CD14-positive monocyte (primary cell): ENCODE measurements around the gene ZBTB44. TPM values are rescaled to one million over a fixed set of nuclear protein-coding genes. Genes with fewer than 3 reads are reported as not detected.

Experiments
- DNase-seq, 3 donors: peaks; one replicate each; pipeline ENCODE4 v3.0.0-alpha.2; 2011 to 2022
- H2AFZ ChIP-seq: 2 replicates; pipeline ENCODE4 v1.6.0; 2012; ENCODE audit warnings: mild to moderate bottlenecking, low read depth, low read length, inconsistent platforms; ENCODE audit not compliant: insufficient read depth, poor library complexity, severe bottlenecking
- H3K27ac ChIP-seq, 2 donors: 1 replicate in 1 of 2; 2 replicates in 1 of 2; pipeline ENCODE4 v1.5.1; 2012 to 2013; ENCODE audit warnings: low read length in 2 of 2, control low read depth in 1 of 2, inconsistent platforms in 1 of 2, low read depth in 1 of 2, mild to moderate bottlenecking in 1 of 2
- H3K27me3 ChIP-seq, 2 donors: one replicate each; pipeline versions ENCODE4 v1.6.0 to v1.6.1; 2011 to 2013; ENCODE audit warnings: low read length in 2 of 2; ENCODE audit not compliant: control insufficient read depth in 2 of 2, insufficient read depth in 2 of 2
- H3K36me3 ChIP-seq, 2 donors: replicated peaks in 1 of 2; 1 replicate in 1 of 2; 2 replicates in 1 of 2; pipeline versions ENCODE4 v1.5.1 to v1.6.1; 2012 to 2013; ENCODE audit warnings: low read length in 2 of 2, control low read depth in 1 of 2, inconsistent platforms in 1 of 2, mild to moderate bottlenecking in 1 of 2; ENCODE audit not compliant: insufficient read depth in 2 of 2, control insufficient read depth in 1 of 2
- H3K4me1 ChIP-seq, 2 donors: 1 replicate in 1 of 2; 2 replicates in 1 of 2; pipeline versions ENCODE4 v1.5.1 to v1.6.1; 2012 to 2013; ENCODE audit warnings: low read length in 2 of 2, control low read depth in 1 of 2, inconsistent platforms in 1 of 2, mild to moderate bottlenecking in 1 of 2, moderate library complexity in 1 of 2; ENCODE audit not compliant: insufficient read depth in 2 of 2, control insufficient read depth in 1 of 2
- H3K4me2 ChIP-seq: replicated peaks from 2 replicates; pipeline ENCODE3; 2012; ENCODE audit warnings: low read length, moderate library complexity, mild to moderate bottlenecking; ENCODE audit not compliant: poor library complexity, severe bottlenecking; ENCODE audit errors: extremely low read depth
- H3K4me3 ChIP-seq, 3 experiments: fragments of 200-600 bp in 1 of 3; sonication (generic) in 1 of 3; replicated peaks in 1 of 3; 1 replicate in 2 of 3; 2 replicates in 1 of 3; pipeline ENCODE4 v1.5.1; 2011 to 2013; ENCODE audit warnings: low read length in 3 of 3, mild to moderate bottlenecking in 3 of 3, control low read depth in 2 of 3, low read depth in 2 of 3, inconsistent platforms in 1 of 3, moderate library complexity in 1 of 3
- H3K79me2 ChIP-seq: 2 replicates; pipeline ENCODE4 v1.6.0; 2012; ENCODE audit warnings: mild to moderate bottlenecking, control low read depth, inconsistent platforms, low read length, moderate library complexity; ENCODE audit not compliant: insufficient read depth
- H3K9ac ChIP-seq: 2 replicates; pipeline ENCODE4 v1.6.0; 2017; ENCODE audit warnings: low read length, mild to moderate bottlenecking; ENCODE audit not compliant: insufficient read depth, poor library complexity, severe bottlenecking
- H3K9me3 ChIP-seq, 2 donors: replicated peaks in 1 of 2; 1 replicate in 1 of 2; 2 replicates in 1 of 2; pipeline versions ENCODE4 v1.5.1 to v1.6.1; 2012 to 2013; ENCODE audit warnings: low read length in 2 of 2, control low read depth in 1 of 2; ENCODE audit not compliant: control insufficient read depth in 1 of 2, insufficient read depth in 1 of 2
- H4K20me1 ChIP-seq: 2 replicates; pipeline ENCODE4 v1.6.0; 2012; ENCODE audit warnings: mild to moderate bottlenecking, low read length, control low read depth, moderate library complexity; ENCODE audit not compliant: insufficient read depth
- H3K27ac Mint-ChIP-seq, 7 donors: one replicate each; pipeline ENCODE4 v1.8.0; 2020; ENCODE audit warnings: mild to moderate bottlenecking in 7 of 7, mixed read lengths in 7 of 7, moderate library complexity in 6 of 7, inconsistent platforms in 2 of 7
- H3K27me3 Mint-ChIP-seq, 3 donors: one replicate each; pipeline ENCODE4 v1.8.0; 2021 to 2022; ENCODE audit warnings: low read depth in 3 of 3, mild to moderate bottlenecking in 3 of 3, mixed read lengths in 3 of 3, moderate library complexity in 3 of 3, inconsistent platforms in 1 of 3
- H3K36me3 Mint-ChIP-seq, 2 donors: one replicate each; pipeline ENCODE4 v1.8.0; 2020; ENCODE audit warnings: mixed read lengths in 2 of 2, inconsistent platforms in 1 of 2, mild to moderate bottlenecking in 1 of 2
- H3K4me1 Mint-ChIP-seq: one replicate; pipeline ENCODE4 v1.8.0; 2020; ENCODE audit warnings: mild to moderate bottlenecking, mixed read lengths
- H3K4me3 Mint-ChIP-seq, 2 donors: one replicate each; pipeline ENCODE4 v1.8.0; 2020; ENCODE audit warnings: mild to moderate bottlenecking in 2 of 2, mixed read lengths in 2 of 2, moderate library complexity in 1 of 2
- H3K9me3 Mint-ChIP-seq, 7 donors: one replicate each; pipeline ENCODE4 v1.8.0; 2020 to 2022; ENCODE audit warnings: mixed read lengths in 7 of 7, mild to moderate bottlenecking in 6 of 7, moderate library complexity in 6 of 7, inconsistent platforms in 2 of 7
- CTCF ChIP-seq: fragments of 200-600 bp; IDR thresholded peaks from one replicate; pipeline ENCODE4 v1.8.0; 2022; ENCODE audit warnings: antibody characterized with exemption, mild to moderate bottlenecking
- WGBS: methylation state at CpG from one replicate; pipeline ENCODE4 v1.1.5; 2013; ENCODE audit warnings: missing lambda C conversion rate; ENCODE audit not compliant: insufficient coverage; 5-methylcytosine and 5-hydroxymethylcytosine counted together
- intact Hi-C, 2 donors: fragments of 100-400 bp; cut with micrococcal nuclease; formaldehyde crosslinking; loops; one replicate each; pipeline versions ENCODE4 v1.15.0 to v1.15.1; 2023
- polyA plus RNA-seq, 3 donors: library from polyadenylated mRNA; depleted of rRNA in 1 of 3; unstranded in 2 of 3; stranded (reverse) in 1 of 3; fragments of 300-500 nt in 2 of 3; fragments of >200 nt in 1 of 3; fragmentation: Illumina TruSeq in 2 of 3; gene quantifications; 1 replicate in 2 of 3; 2 replicates in 1 of 3; pipeline ENCODE4 v1.2.3, GENCODE V29; 2012 to 2021

ZBTB44 gene
- polyA plus RNA-seq, 3 donors = 2.4 to 21.3 (median 2.7) TPM

- peaks cover 43 to 47% of the 10 kb centered on the region in 2 donors for H3K36me3 Mint-ChIP-seq
- peaks cover 0 to 5% (median 4%) of the 10 kb centered on the region in 3 donors for H3K27me3 Mint-ChIP-seq
- Histone ChIP-seq H2AFZ (no peak overlapping the region), H3K9ac (no peak overlapping the region), H3K4me2 (no peak overlapping the region), H3K27ac (no peak overlapping the region), H3K27me3 (no peaks in the 10 kb centered on the region), H3K4me1 (peaks cover 3 to 6% of the 10 kb centered on the region in 2 donors), H4K20me1 (peaks cover 4% of the 10 kb centered on the region), H3K9me3 (no peaks in the 10 kb centered on the region), H3K36me3 (peaks cover 18 to 39% of the 10 kb centered on the region in 2 donors), H3K4me3 (no peak overlapping the region), H3K79me2 (no peaks in the 10 kb centered on the region)
- H3K27ac Mint-ChIP-seq = peak overlapping the region in 2 of 7 donors; percentile 31 to 84
- 85% methylated on average over 3 of the region's 3 CpGs for WGBS
- peaks cover 2% of the 10 kb centered on the region for H3K4me1 Mint-ChIP-seq
- intact Hi-C loops = loop anchor here in 1 of 2 donors (5.0 kb wide), 1 partner anchor 651 kb away; no protein-coding TSS in a partner anchor
- DNase-seq = no peak
- H3K9me3 Mint-ChIP-seq = peaks cover 0 to 2% (median 0%) of the 10 kb centered on the region in 7 donors
- TF ChIP-seq CTCF = no peak
- H3K4me3 Mint-ChIP-seq = no peak overlapping the region
These were observed 103.6 kb downstream of the ZBTB44 start for GRCh38 chr11:130211144-130211543.

- WGBS = 97% methylated on average over 13 of the region's 23 CpGs
- Mint-ChIP-seq H3K4me3 (no peak overlapping the region), H3K36me3 (peaks cover 52 to 54% of the 10 kb centered on the region in 2 donors), H3K9me3 (peaks cover 0 to 2% (median 0%) of the 10 kb centered on the region in 7 donors), H3K27ac (peak overlapping the region in 1 of 7 donors; percentile 11), H3K4me1 (peaks cover 2% of the 10 kb centered on the region), H3K27me3 (peaks cover 0 to 5% (median 3%) of the 10 kb centered on the region in 3 donors)
- Histone ChIP-seq H3K79me2 (no peaks in the 10 kb centered on the region), H3K4me1 (peaks cover 3 to 6% of the 10 kb centered on the region in 2 donors), H3K4me3 (no peak overlapping the region), H3K27ac (no peak overlapping the region), H3K27me3 (no peaks in the 10 kb centered on the region), H3K36me3 (peaks cover 18 to 42% of the 10 kb centered on the region in 2 donors), H4K20me1 (peaks cover 4% of the 10 kb centered on the region), H3K9ac (no peak overlapping the region), H2AFZ (no peak overlapping the region), H3K4me2 (no peak overlapping the region), H3K9me3 (no peaks in the 10 kb centered on the region)
- intact Hi-C loops = loop anchor here in 1 of 2 donors (5.0 kb wide), 1 partner anchor 652 kb away; no protein-coding TSS in a partner anchor
- no peak for DNase-seq
- TF ChIP-seq CTCF = no peak
These were observed 104.5 kb downstream of the ZBTB44 start for GRCh38 chr11:130209954-130210854.
